A673 (cell line): ENCODE results near the gene TCEAL5.

Experiments used
- EZH2 ChIP-seq: fragments of 200-600 bp; sonication (generic); IDR thresholded peaks from 2 replicates; pipeline ENCODE4 v1.6.1; 2017; ENCODE audit warnings: borderline replicate concordance, low read depth, mild to moderate bottlenecking, mixed read lengths, antibody characterized with exemption, low read length; ENCODE audit not compliant: poor library complexity, severe bottlenecking
- TF ChIP-seq, protein P1 (sequence below): fragments of 300-800, 200-600 bp; sonication (generic); conservative IDR thresholded peaks from 2 replicates; pipeline ENCODE4 v1.5.1; 2017; ENCODE audit warnings: low read depth, mild to moderate bottlenecking, antibody characterized with exemption, low read length, moderate library complexity, mixed read lengths

- TF ChIP-seq, protein P1, sequence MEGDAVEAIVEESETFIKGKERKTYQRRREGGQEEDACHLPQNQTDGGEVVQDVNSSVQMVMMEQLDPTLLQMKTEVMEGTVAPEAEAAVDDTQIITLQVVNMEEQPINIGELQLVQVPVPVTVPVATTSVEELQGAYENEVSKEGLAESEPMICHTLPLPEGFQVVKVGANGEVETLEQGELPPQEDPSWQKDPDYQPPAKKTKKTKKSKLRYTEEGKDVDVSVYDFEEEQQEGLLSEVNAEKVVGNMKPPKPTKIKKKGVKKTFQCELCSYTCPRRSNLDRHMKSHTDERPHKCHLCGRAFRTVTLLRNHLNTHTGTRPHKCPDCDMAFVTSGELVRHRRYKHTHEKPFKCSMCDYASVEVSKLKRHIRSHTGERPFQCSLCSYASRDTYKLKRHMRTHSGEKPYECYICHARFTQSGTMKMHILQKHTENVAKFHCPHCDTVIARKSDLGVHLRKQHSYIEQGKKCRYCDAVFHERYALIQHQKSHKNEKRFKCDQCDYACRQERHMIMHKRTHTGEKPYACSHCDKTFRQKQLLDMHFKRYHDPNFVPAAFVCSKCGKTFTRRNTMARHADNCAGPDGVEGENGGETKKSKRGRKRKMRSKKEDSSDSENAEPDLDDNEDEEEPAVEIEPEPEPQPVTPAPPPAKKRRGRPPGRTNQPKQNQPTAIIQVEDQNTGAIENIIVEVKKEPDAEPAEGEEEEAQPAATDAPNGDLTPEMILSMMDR = no peak
- TF ChIP-seq EZH2 = no peak
These were observed 19.9 kb downstream of the TCEAL5 start for GRCh38 chrX:103256651-103257050.
